GM23248 (cell line): ENCODE measurements around the gene PPP1R12B. TPM values are rescaled to one million over a fixed set of nuclear protein-coding genes. Genes with fewer than 3 reads are reported as not detected.
"Not testable (repeated sequence)": the region's sequence is repeated elsewhere in the genome, so short reads cannot be mapped to it uniquely, and the experiment has no call there.

ENCODE experiments used
- DNase-seq: peaks from one replicate; pipeline ENCODE4 v3.0.0-alpha.2; 2015
- H2AFZ ChIP-seq: fragments of 200-600 bp; sonication (generic); 2 replicates; pipeline ENCODE4 v1.6.1; 2016; ENCODE audit warnings: antibody characterized with exemption
- H3F3A ChIP-seq: fragments of 200-600 bp; sonication (generic); 2 replicates; pipeline ENCODE4 v1.6.1; 2016; ENCODE audit warnings: mild to moderate bottlenecking, antibody characterized with exemption, mixed run types; ENCODE audit not compliant: insufficient read depth
- H3K27ac ChIP-seq: fragments of 200-600 bp; sonication (generic); 2 replicates; pipeline ENCODE4 v1.5.1; 2016; ENCODE audit warnings: mild to moderate bottlenecking
- H3K27me3 ChIP-seq: fragments of 200-600 bp; sonication (generic); replicated peaks from 2 replicates; pipeline ENCODE4 v1.6.1; 2016; ENCODE audit warnings: mild to moderate bottlenecking; ENCODE audit not compliant: insufficient read depth
- H3K36me3 ChIP-seq: fragments of 200-600 bp; sonication (generic); 2 replicates; pipeline ENCODE4 v1.6.1; 2016; ENCODE audit warnings: low read depth, mild to moderate bottlenecking
- H3K4me1 ChIP-seq: fragments of 200-600 bp; sonication (generic); 2 replicates; pipeline ENCODE4 v1.6.1; 2016; ENCODE audit warnings: mild to moderate bottlenecking; ENCODE audit not compliant: insufficient read depth
- H3K4me2 ChIP-seq: fragments of 200-600 bp; sonication (generic); one replicate; pipeline ENCODE4 v1.6.1; 2016; ENCODE audit warnings: mild to moderate bottlenecking; ENCODE audit not compliant: unreplicated experiment
- H3K4me3 ChIP-seq: fragments of 200-600 bp; sonication (generic); 2 replicates; pipeline ENCODE4 v1.5.1; 2016; ENCODE audit warnings: mild to moderate bottlenecking
- H3K79me2 ChIP-seq: fragments of 200-600 bp; sonication (generic); 2 replicates; pipeline ENCODE4 v1.6.1; 2016; ENCODE audit warnings: mild to moderate bottlenecking; ENCODE audit not compliant: insufficient read depth
- H3K9ac ChIP-seq: fragments of 200-600 bp; sonication (generic); 2 replicates; pipeline ENCODE4 v1.6.1; 2016; ENCODE audit warnings: mild to moderate bottlenecking
- H3K9me2 ChIP-seq: fragments of 200-600 bp; sonication (generic); 2 replicates; pipeline ENCODE4 v1.6.1; 2016; ENCODE audit warnings: mixed run types, mild to moderate bottlenecking, moderate library complexity; ENCODE audit not compliant: insufficient read depth
- H3K9me3 ChIP-seq: fragments of 200-600 bp; sonication (generic); one replicate; pipeline ENCODE4 v1.6.1; 2017; ENCODE audit warnings: low read depth
- H4K20me1 ChIP-seq: fragments of 200-600 bp; sonication (generic); 2 replicates; pipeline ENCODE4 v1.6.0; 2016; ENCODE audit not compliant: insufficient read depth
- EZH2 ChIP-seq: fragments of 200-600 bp; sonication (generic); IDR thresholded peaks from 2 replicates; pipeline ENCODE4 v1.6.1; 2018; ENCODE audit warnings: antibody characterized with exemption, mild to moderate bottlenecking; ENCODE audit not compliant: insufficient read depth, poor library complexity, severe bottlenecking
- EZH2phosphoT487 ChIP-seq: fragments of 200-600 bp; sonication (generic); IDR thresholded peaks from 2 replicates; pipeline ENCODE4 v1.6.1; 2018; ENCODE audit warnings: antibody characterized with exemption, moderate library complexity, mild to moderate bottlenecking, low read depth; ENCODE audit not compliant: insufficient read depth
- WGBS, 2 experiments: methylation state at CpG; one replicate each; pipeline ENCODE4 v1.1.6; 2015 to 2017; ENCODE audit warnings: low lambda C conversion rate in 2 of 2, low coverage in 1 of 2; ENCODE audit errors: missing lambda C conversion rate in 2 of 2; 5-methylcytosine and 5-hydroxymethylcytosine counted together
- in situ Hi-C: fragments of 300-500 bp; cut with MboI; formaldehyde crosslinking; loops from 2 replicates; pipeline ENCODE4 v1.15.0; 2020
- polyA plus RNA-seq: library from polyadenylated mRNA; unstranded; fragments of >200 nt; fragmentation: Nextera tagmentation; extraction: Ambion mirVana; gene quantifications from 2 replicates; pipeline ENCODE4 v1.2.1, GENCODE V29; 2016
- total RNA-seq: library from RNA; depleted of rRNA; stranded (reverse); fragments of >200 nt; shearing (Covaris generic); gene quantifications from 2 replicates; pipeline ENCODE4 v1.2.3, GENCODE V29; 2014

The PPP1R12B gene
- total and polyA plus RNA-seq, 2 experiments from 2014 or later = 3.6 to 14.6 TPM

DNA sequence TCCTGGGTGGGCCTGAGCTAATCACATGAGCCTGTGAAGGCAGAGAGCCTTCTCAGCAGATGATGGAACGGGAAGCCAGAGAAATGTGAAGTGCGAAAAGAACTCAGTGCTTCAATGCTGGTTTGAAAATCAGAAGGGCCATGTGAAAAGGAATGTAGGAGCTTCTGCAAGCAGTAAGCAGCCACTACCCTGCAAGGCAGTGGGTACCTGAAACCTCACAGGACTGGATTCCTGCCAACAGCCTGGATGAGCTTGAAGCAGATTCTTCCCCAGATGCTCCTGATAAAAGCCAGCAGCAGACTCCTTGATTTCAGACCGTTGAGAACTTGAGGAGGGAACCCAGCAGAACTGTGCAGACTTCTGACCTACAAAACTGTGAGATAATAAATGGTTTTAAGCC lies 203.2 kb downstream of the PPP1R12B start:
- H3K9ac ChIP-seq = no peak overlapping the region
- no peak for DNase-seq
- H4K20me1 ChIP-seq = no peaks in the 10 kb centered on the region
- H3K36me3 ChIP-seq = no peaks in the 10 kb centered on the region
- no peaks in the 10 kb centered on the region for H3K9me3 ChIP-seq
- no peak overlapping the region for H3K4me2 ChIP-seq
- 50 to 52% methylated on average over 3 of the region's 3 CpGs for WGBS, 2 experiments
- no peak overlapping the region for H3K27ac ChIP-seq
- no peak overlapping the region for H3K4me3 ChIP-seq
- TF ChIP-seq EZH2 (no peak), EZH2phosphoT487 (no peak)
- no peaks in the 10 kb centered on the region for H3K9me2 ChIP-seq
- H3K4me1 ChIP-seq = peaks cover 8% of the 10 kb centered on the region; the same call in 1 of the 2 replicates
- H3K79me2 ChIP-seq = no peaks in the 10 kb centered on the region
- in situ Hi-C loops = no loop called here
- H2AFZ ChIP-seq = no peak overlapping the region
- no peaks in the 10 kb centered on the region for H3K27me3 ChIP-seq
- peaks cover 11% of the 10 kb centered on the region; the same call in 1 of the 2 replicates for H3F3A ChIP-seq

DNA sequence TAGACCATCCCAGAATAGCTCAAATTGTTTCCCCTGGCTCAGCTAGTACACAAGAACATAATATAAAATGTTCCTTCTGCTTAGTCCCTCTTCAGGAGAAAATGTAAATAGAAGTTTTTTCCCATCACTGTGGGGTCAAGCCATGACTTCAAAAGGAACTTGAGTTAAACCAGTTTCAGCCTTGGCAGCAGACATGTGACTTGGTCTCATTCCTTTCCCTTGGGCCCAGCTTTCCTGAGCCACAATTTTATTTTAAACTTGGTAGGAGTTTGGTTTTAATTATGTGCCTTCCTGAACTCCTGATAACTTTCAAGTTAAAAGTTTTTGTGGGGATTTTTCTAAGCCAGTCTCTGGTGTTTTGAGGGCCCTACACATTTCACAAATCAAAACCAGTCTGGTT lies 204.1 kb downstream of the PPP1R12B start:
- DNase-seq, H3K9ac ChIP-seq, H3K27ac ChIP-seq, in situ Hi-C loops, H3K79me2 ChIP-seq, H3K4me2 ChIP-seq, H2AFZ ChIP-seq, H3K9me2 ChIP-seq, H3K4me1 ChIP-seq, H4K20me1 ChIP-seq, H3K36me3 ChIP-seq, H3K4me3 ChIP-seq, H3K27me3 ChIP-seq, H3K9me3 ChIP-seq: not testable (repeated sequence)
- peaks cover 11% of the 10 kb centered on the region; the same call in 1 of the 2 replicates for H3F3A ChIP-seq

DNA sequence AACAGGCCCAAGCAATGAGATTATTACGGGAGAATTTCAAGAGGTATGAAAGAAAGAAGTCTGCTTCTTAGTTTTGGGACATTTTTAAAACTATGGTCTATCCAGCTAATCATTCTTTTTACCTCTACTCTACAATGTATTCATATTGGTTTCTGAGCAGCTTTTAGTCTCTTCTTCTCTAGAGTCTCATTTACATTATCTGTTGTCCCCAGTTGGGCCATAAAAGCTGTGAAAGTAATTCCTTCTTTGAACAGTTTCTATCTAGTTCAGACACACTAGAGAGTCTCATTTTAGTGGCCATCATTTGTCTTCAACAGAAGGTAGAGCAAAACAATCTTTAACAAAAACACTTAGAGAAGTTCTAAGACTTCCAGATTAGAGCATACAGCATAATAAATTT lies 204.6 kb downstream of the PPP1R12B start:
- WGBS, 2 experiments = 13 to 17% methylated on average over 1 of the region's 1 CpG
- not testable (repeated sequence) for H3K27ac ChIP-seq, H3K4me2 ChIP-seq

DNA sequence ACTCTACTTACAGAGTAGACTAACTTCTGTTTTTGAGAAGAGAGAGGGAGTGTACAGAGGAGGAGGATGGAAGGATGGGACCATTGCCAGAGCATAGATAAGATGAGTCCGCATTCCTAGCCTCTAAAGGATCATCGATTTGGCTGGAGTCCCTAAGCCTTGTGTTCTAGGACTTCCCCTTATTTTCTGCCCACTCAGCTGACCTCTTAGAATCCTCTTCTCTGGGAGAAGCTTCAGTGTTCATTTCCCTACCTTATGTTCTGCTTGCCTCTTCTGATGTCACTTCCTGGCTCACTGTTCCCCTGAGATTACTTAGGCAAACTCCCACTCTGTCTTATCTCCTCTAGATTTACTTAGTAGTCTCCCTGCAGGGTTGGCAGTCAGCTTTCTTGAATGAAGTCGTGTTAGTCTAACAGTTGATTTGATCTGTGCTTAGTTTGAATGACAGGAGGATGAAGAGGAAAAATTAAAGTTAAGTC lies 205.1 kb downstream of the PPP1R12B start:
- no peak for TF ChIP-seq EZH2
- TF ChIP-seq EZH2phosphoT487 = no peak
- peaks cover 11% of the 10 kb centered on the region; the same call in 1 of the 2 replicates for H3F3A ChIP-seq
- no peak overlapping the region for H3K4me2 ChIP-seq
- no peaks in the 10 kb centered on the region for H3K9me3 ChIP-seq
- no peak overlapping the region for H3K9ac ChIP-seq
- no peaks in the 10 kb centered on the region for H3K36me3 ChIP-seq
- H2AFZ ChIP-seq = no peak overlapping the region
- WGBS, 2 experiments = 83 to 87% methylated on average over 3 of the region's 3 CpGs
- H3K27me3 ChIP-seq = no peaks in the 10 kb centered on the region
- H3K9me2 ChIP-seq = no peaks in the 10 kb centered on the region
- peak; percentile 50 for DNase-seq
- H3K79me2 ChIP-seq = no peaks in the 10 kb centered on the region
- no peak overlapping the region for H3K27ac ChIP-seq
- no peak overlapping the region for H3K4me3 ChIP-seq
- in situ Hi-C loops = no loop called here
- peaks cover 8% of the 10 kb centered on the region; the same call in 1 of the 2 replicates for H3K4me1 ChIP-seq
- H4K20me1 ChIP-seq = no peaks in the 10 kb centered on the region

More for the DNA sequence above, 204.6 kb downstream of the PPP1R12B start:
- H3K36me3 ChIP-seq, H3K4me3 ChIP-seq, DNase-seq, H3K9me2 ChIP-seq, H3K27me3 ChIP-seq, H3K9ac ChIP-seq, H3K4me1 ChIP-seq, H4K20me1 ChIP-seq, H3K79me2 ChIP-seq, H2AFZ ChIP-seq, in situ Hi-C loops, H3K9me3 ChIP-seq: not testable (repeated sequence)
- H3F3A ChIP-seq = peaks cover 11% of the 10 kb centered on the region; the same call in 1 of the 2 replicates

DNA sequence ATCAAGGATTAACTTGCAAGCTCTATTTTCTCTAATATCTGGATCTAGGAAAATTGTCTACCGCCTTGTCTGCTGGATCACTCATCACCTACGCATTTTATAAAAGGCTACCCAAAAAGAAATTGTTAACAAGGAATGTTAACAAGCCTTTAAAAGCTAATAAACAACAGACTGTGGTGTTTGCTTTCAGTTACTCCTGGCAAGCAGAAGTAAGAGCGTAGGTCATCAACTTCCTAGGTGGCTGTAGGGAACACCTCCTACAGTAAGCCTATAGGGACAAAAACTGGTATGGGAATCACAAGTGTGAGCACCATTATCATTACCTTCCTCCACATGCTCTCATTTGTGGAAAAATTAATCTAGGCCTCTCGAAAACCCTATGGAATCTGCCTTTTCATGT lies 206.1 kb downstream of the PPP1R12B start:
- H3K79me2 ChIP-seq, H3K9me3 ChIP-seq, H3K27ac ChIP-seq, H3K36me3 ChIP-seq, H3K27me3 ChIP-seq, in situ Hi-C loops, H2AFZ ChIP-seq, DNase-seq, H3K9ac ChIP-seq, H3K9me2 ChIP-seq, H3K4me2 ChIP-seq, H3K4me1 ChIP-seq, H4K20me1 ChIP-seq, H3K4me3 ChIP-seq: not testable (repeated sequence)
- H3F3A ChIP-seq = peaks cover 11% of the 10 kb centered on the region; the same call in 1 of the 2 replicates
- WGBS, 2 experiments = 88 to 93% methylated on average over 4 of the region's 4 CpGs

DNA sequence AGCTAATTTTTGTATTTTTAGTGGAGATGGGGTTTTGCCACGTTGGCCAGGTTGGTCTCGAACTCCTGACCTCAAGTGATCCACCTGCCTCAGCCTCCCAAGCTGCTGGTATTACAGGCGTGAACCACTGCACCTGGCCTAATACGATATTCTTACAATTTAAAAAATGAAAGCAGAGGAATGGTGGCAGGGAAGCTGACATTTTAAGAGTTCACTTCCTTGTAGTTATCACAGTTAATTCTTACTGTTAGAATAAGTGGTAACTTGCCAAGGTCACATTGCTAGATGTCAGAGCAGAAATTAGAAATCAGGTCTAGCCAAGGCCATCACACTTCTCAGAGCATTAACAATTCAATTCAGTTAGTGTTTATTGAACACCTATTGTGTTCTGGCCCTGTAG lies 207.5 kb downstream of the PPP1R12B start:
- in situ Hi-C loops, H3K36me3 ChIP-seq, H3K27ac ChIP-seq, H3K79me2 ChIP-seq, H2AFZ ChIP-seq, H3K27me3 ChIP-seq, H3K4me1 ChIP-seq, H3K4me2 ChIP-seq, H4K20me1 ChIP-seq, H3K4me3 ChIP-seq, H3K9ac ChIP-seq, H3K9me3 ChIP-seq, DNase-seq, H3K9me2 ChIP-seq: not testable (repeated sequence)
- H3F3A ChIP-seq = peaks cover 11% of the 10 kb centered on the region; the same call in 1 of the 2 replicates
- 94 to 99% methylated on average over 4 of the region's 4 CpGs for WGBS, 2 experiments

GRCh38 chr1:202557662-202558061 lies 209.2 kb downstream of the PPP1R12B start:
- H2AFZ ChIP-seq, H3K9me2 ChIP-seq, H3K27ac ChIP-seq, H3K9ac ChIP-seq, H3K9me3 ChIP-seq, H3K4me2 ChIP-seq, H3K27me3 ChIP-seq, H3K79me2 ChIP-seq, H4K20me1 ChIP-seq, H3K36me3 ChIP-seq, H3K4me3 ChIP-seq, DNase-seq, in situ Hi-C loops: not testable (repeated sequence)
- Histone ChIP-seq H3K4me1 (peaks cover 12% of the 10 kb centered on the region; the same call in 1 of the 2 replicates), H3F3A (peaks cover 11% of the 10 kb centered on the region; the same call in 1 of the 2 replicates)
- WGBS, 2 experiments = 33 to 60% methylated on average over 1 of the region's 1 CpG
